SK-N-SH (cell line): Measurements from ENCODE around the gene SHROOM3.

Experiments used
- CTCF ChIP-seq: fragments of 200-600 bp; sonication (generic); IDR thresholded peaks from 2 replicates; pipeline ENCODE4 v1.6.1; 2017; ENCODE audit warnings: antibody characterized with exemption, mild to moderate bottlenecking, moderate library complexity
- POLR2AphosphoS5 ChIP-seq: IDR thresholded peaks from 2 replicates; pipeline ENCODE4 v1.6.1; 2012; ENCODE audit warnings: low read depth, low read length

DNA sequence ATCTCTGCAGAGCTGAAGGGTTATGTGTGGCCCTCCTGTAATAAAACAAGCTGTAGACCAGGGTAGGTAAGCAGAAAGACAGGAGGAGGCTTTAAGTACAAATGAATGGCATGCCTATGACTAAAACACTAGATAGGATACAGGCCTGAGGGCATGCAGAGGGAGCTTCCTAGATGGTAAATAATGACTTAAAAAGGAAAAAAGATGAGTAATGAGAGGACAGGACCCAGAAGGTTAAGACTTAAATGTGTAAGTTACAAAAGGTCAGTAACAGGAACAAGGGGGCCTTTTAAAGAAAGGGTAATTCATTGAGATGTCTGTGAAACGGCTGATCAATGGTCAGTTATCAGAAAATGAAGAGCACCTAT, 268.1 kb downstream of the SHROOM3 start:
- TF ChIP-seq POLR2AphosphoS5 = no peak; the same call in 1 of the 2 replicates
- TF ChIP-seq CTCF = no peak
